ENCODE results near the gene DNAJC27.

The DNAJC27 gene

DNA sequence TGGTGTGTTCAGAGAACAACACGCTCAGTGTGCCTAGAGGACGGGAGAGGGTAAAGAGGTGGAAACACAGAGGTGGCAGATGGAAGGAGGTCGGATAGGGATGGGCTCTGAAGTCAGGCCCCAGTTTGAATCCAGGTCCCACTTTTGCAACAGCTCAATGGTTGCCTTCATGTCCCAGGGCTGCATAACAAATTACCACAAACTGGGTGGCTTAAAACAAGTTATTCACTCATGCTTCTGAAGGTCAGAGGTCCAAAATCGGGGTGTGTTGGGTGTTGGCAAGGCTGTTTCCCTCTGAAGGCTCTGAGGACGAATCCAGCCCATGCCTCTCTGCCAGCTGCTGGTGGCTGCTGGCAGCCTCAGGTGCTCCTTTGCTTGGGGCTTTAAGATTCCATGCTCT, 39.0 kb downstream of the DNAJC27 start:
- H3K4me1 ChIP-seq (ENCODE audit: insufficient read depth, low read length, severe bottlenecking): peaks cover 8% of the 10 kb centered on the region
- no peak overlapping the region for H3K4me2 ChIP-seq (ENCODE audit: low read length)
- H3K9ac ChIP-seq (ENCODE audit: low read length): no peak overlapping the region
- no peak overlapping the region for H2AFZ ChIP-seq (ENCODE audit: low read length)
- no peaks in the 10 kb centered on the region for H3K27me3 ChIP-seq (ENCODE audit: insufficient read depth, low read length)
- no peak overlapping the region for H3K4me3 ChIP-seq (ENCODE audit: low read depth, low read length, poor library complexity, severe bottlenecking)
- TF ChIP-seq, protein P1, sequence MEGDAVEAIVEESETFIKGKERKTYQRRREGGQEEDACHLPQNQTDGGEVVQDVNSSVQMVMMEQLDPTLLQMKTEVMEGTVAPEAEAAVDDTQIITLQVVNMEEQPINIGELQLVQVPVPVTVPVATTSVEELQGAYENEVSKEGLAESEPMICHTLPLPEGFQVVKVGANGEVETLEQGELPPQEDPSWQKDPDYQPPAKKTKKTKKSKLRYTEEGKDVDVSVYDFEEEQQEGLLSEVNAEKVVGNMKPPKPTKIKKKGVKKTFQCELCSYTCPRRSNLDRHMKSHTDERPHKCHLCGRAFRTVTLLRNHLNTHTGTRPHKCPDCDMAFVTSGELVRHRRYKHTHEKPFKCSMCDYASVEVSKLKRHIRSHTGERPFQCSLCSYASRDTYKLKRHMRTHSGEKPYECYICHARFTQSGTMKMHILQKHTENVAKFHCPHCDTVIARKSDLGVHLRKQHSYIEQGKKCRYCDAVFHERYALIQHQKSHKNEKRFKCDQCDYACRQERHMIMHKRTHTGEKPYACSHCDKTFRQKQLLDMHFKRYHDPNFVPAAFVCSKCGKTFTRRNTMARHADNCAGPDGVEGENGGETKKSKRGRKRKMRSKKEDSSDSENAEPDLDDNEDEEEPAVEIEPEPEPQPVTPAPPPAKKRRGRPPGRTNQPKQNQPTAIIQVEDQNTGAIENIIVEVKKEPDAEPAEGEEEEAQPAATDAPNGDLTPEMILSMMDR (IDR thresholded peaks at IDR 0.05; ENCODE audit: low read length): no peak
- no peak for TF ChIP-seq EZH2 (IDR thresholded peaks at IDR 0.05; ENCODE audit: borderline replicate concordance, low read length)
- no peaks in the 10 kb centered on the region for H3F3A ChIP-seq (ENCODE audit: insufficient read depth, low read length)
- no peaks in the 10 kb centered on the region for H3K79me2 ChIP-seq (ENCODE audit: insufficient read depth, low read length)
- H3K36me3 ChIP-seq (ENCODE audit: insufficient read depth, low read length): no peaks in the 10 kb centered on the region
- no peaks in the 10 kb centered on the region for H3K9me3 ChIP-seq (ENCODE audit: low read length)
- no peaks in the 10 kb centered on the region for H4K20me1 ChIP-seq (ENCODE audit: insufficient read depth, low read length)
- H3K27ac ChIP-seq (ENCODE audit: low read depth, low read length, poor library complexity, severe bottlenecking): no peak overlapping the region
- no peaks in the 10 kb centered on the region for H3K9me2 ChIP-seq (ENCODE audit: low read depth, low read length)

DNA sequence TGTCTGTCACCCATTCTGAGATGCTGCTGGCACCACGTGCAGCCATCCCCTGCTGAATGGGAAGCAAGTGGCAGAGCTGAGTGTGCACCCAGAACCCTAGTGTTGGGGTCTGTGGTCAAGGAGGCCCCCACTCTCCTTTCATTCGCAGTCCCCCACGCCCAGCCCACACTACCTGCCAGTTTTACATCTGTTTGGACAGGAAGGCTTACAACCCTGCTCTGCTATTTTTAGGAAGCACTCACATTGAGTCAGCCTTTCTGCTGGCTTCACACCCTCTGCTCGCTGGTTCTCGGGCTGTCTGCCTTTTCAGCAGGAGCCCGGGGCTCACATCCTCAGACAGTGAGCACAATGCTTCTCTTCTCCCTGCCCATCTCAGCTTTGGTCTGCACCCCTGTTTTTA, 41.0 kb downstream of the DNAJC27 start:
- H3K27ac ChIP-seq (ENCODE audit: low read depth, low read length, poor library complexity, severe bottlenecking): no peak overlapping the region
- no peak overlapping the region for H3K4me2 ChIP-seq (ENCODE audit: low read length)
- H3K9ac ChIP-seq (ENCODE audit: low read length): no peak overlapping the region
- no peak overlapping the region for H3K4me3 ChIP-seq (ENCODE audit: low read depth, low read length, poor library complexity, severe bottlenecking)
- H3K27me3 ChIP-seq (ENCODE audit: insufficient read depth, low read length): no peaks in the 10 kb centered on the region
- peaks cover 22% of the 10 kb centered on the region for H3K4me1 ChIP-seq (ENCODE audit: insufficient read depth, low read length, severe bottlenecking)
- no peaks in the 10 kb centered on the region for H3K79me2 ChIP-seq (ENCODE audit: insufficient read depth, low read length)
- TF ChIP-seq, protein P1 (IDR thresholded peaks at IDR 0.05; ENCODE audit: low read length): no peak
- TF ChIP-seq EZH2 (IDR thresholded peaks at IDR 0.05; ENCODE audit: borderline replicate concordance, low read length): no peak
- H2AFZ ChIP-seq (ENCODE audit: low read length): no peak overlapping the region
- no peaks in the 10 kb centered on the region for H3K36me3 ChIP-seq (ENCODE audit: insufficient read depth, low read length)
- no peaks in the 10 kb centered on the region for H3K9me2 ChIP-seq (ENCODE audit: low read depth, low read length)
- H3K9me3 ChIP-seq (ENCODE audit: low read length): no peaks in the 10 kb centered on the region
- H3F3A ChIP-seq (ENCODE audit: insufficient read depth, low read length): no peaks in the 10 kb centered on the region
- no peaks in the 10 kb centered on the region for H4K20me1 ChIP-seq (ENCODE audit: insufficient read depth, low read length)

DNA sequence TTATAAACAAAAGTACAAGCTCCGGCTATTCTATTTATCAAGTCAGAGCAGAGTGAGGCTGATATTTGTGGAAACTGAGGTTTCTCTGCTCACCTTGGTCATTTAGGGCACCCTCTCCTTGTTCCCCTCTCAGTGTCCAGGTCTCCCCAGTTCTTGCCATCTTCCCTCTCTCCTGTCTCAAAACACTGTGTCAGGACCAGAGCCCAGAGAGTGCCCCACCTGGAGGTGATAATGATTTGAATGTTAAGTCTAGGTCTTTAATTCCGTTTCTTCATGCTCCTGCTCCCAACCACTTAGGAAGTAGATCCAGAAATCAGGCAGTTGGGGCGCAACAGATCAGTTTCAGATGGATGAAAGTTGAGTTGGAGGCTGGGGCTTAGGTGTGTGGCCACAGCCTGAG, 42.5 kb downstream of the DNAJC27 start:
- H3K9ac ChIP-seq (ENCODE audit: low read length): no peak overlapping the region
- no peak overlapping the region for H3K4me2 ChIP-seq (ENCODE audit: low read length)
- no peak overlapping the region for H2AFZ ChIP-seq (ENCODE audit: low read length)
- H3K79me2 ChIP-seq (ENCODE audit: insufficient read depth, low read length): no peaks in the 10 kb centered on the region
- no peaks in the 10 kb centered on the region for H4K20me1 ChIP-seq (ENCODE audit: insufficient read depth, low read length)
- no peaks in the 10 kb centered on the region for H3F3A ChIP-seq (ENCODE audit: insufficient read depth, low read length)
- no peaks in the 10 kb centered on the region for H3K9me3 ChIP-seq (ENCODE audit: low read length)
- no peak overlapping the region for H3K4me3 ChIP-seq (ENCODE audit: low read depth, low read length, poor library complexity, severe bottlenecking)
- TF ChIP-seq EZH2 (IDR thresholded peaks at IDR 0.05; ENCODE audit: borderline replicate concordance, low read length): no peak
- TF ChIP-seq, protein P1 (IDR thresholded peaks at IDR 0.05; ENCODE audit: low read length): peak; percentile 21; the same call in 1 of the 2 replicates
- H3K9me2 ChIP-seq (ENCODE audit: low read depth, low read length): no peaks in the 10 kb centered on the region
- no peaks in the 10 kb centered on the region for H3K36me3 ChIP-seq (ENCODE audit: insufficient read depth, low read length)
- H3K27ac ChIP-seq (ENCODE audit: low read depth, low read length, poor library complexity, severe bottlenecking): no peak overlapping the region
- peaks cover 22% of the 10 kb centered on the region for H3K4me1 ChIP-seq (ENCODE audit: insufficient read depth, low read length, severe bottlenecking)
- no peaks in the 10 kb centered on the region for H3K27me3 ChIP-seq (ENCODE audit: insufficient read depth, low read length)

All from OCI-LY1 (cell line).